NCI-H524 treated with DMSO at 0.1 percent for 48 hours (cell line): ENCODE data around the gene LRRC37A3.
"Not testable (repeated sequence)": the region's sequence is repeated elsewhere in the genome, so short reads cannot be mapped to it uniquely, and the experiment has no call there.

Experiments
- DNase-seq: peaks from one replicate; lab custom pipeline; 2025; lab: John Stamatoyannopoulos, UW

Gene LRRC37A3

GRCh38 chr17:64834060-64834459 lies 85.2 kb downstream of the LRRC37A3 start:
- not testable (repeated sequence) for DNase-seq

- not testable (repeated sequence) for DNase-seq
Measured at GRCh38 chr17:64830631-64831040, 88.6 kb downstream of the LRRC37A3 start.

GRCh38 chr17:64829824-64830630 lies 89.3 kb downstream of the LRRC37A3 start:
- DNase-seq: not testable (repeated sequence)

- not testable (repeated sequence) for DNase-seq
Measured at GRCh38 chr17:64829068-64829467, 90.2 kb downstream of the LRRC37A3 start.

GRCh38 chr17:64818904-64819303 lies 100.4 kb downstream of the LRRC37A3 start:
- DNase-seq: not testable (repeated sequence)

GRCh38 chr17:64815833-64816198 lies 103.5 kb downstream of the LRRC37A3 start:
- DNase-seq: not testable (repeated sequence)

- not testable (repeated sequence) for DNase-seq
Measured at GRCh38 chr17:64814993-64815832, 104.1 kb downstream of the LRRC37A3 start.

- DNase-seq: not testable (repeated sequence)
Measured at GRCh38 chr17:64808178-64808977, 110.9 kb downstream of the LRRC37A3 start.
